NT2/D1 (cell line): ENCODE data around the gene CGNL1.

ENCODE experiments used
- SUZ12 ChIP-seq: IDR thresholded peaks from 2 replicates; pipeline ENCODE4 v1.6.1; 2011; ENCODE audit not compliant: insufficient read length, insufficient read depth; ENCODE audit errors: extremely low read depth
- YY1 ChIP-seq: IDR thresholded peaks from 2 replicates; pipeline ENCODE4 v1.6.1; 2011; ENCODE audit not compliant: insufficient read length, insufficient read depth
- ZNF274 ChIP-seq: IDR thresholded peaks from 2 replicates; pipeline ENCODE4 v1.6.1; 2011; ENCODE audit warnings: mild to moderate bottlenecking, low read depth, low read length

GRCh38 chr15:57582090-57582489, 205.8 kb downstream of the CGNL1 start:
- TF ChIP-seq ZNF274: no peak
- no peak for TF ChIP-seq YY1
- TF ChIP-seq SUZ12: no peak
